HG02973 (cell line): ENCODE data around the gene TNNT2.

ENCODE experiments used
- ATAC-seq: cut with Tn5 transposase; IDR thresholded peaks from one replicate; pipeline ENCODE4 v1.9.1; 2021; ENCODE audit warnings: moderate library complexity; ENCODE audit not compliant: unreplicated experiment

TNNT2 gene

DNA sequence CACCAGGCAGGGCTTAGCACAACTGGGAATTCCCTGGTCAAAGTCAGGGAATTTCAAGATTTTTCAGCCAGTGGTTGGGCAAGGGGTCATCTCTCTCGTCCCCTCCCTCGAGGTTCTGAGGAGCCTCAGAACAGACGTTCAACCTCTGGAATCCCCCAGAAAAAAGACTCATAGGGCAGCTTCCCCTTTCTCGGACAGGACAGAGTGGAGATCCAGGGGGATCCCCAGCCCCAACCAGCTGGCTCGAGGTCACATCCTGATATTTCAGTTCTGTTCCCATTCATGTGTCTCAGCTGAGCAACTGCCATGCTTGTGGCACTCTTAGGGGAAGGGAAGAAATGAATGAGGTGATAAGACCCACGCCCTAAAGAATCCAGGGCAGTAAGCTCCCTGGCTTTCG is 26.6 kb upstream of the TNNT2 start:
- no peak for ATAC-seq

DNA sequence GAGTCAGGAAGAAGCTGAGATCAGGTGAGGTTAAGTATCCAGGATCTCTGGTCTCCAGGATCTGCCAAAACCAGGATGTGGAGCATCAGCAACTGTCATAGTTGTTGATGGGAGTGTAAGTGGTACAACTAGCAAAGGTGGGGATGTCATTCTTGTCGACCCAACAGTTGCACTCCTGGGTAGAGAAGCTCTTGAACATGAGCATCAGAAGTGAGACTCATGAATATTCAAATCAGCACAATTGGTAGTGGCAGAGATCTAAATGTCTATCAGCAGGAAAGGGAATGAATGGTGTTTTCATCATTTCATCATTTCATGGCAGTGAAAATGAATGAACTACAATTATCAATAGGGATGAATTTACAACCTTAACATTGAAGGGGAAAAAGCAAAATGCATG is 25.9 kb upstream of the TNNT2 start:
- ATAC-seq: no peak

DNA sequence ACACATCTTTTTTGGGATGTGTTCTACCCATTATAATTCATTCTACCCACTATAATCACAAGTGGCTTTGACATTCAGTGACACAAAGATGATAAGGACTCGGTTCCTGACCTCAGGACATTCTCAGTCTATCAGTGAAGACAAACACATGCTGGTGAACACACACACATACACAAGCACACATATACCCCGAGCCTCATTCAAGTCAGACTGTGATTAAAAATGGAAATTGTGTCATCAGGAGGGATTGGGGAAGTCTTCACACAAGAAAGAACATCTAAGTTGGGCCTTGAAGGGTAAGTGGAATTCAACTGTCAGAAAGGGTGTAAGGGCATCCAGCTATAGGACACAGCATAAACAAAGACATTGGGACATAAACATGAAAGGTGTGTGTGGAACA is 24.2 kb upstream of the TNNT2 start:
- ATAC-seq: no peak

GRCh38 chr1:201400852-201401230 is 23.4 kb upstream of the TNNT2 start:
- no peak for ATAC-seq

DNA sequence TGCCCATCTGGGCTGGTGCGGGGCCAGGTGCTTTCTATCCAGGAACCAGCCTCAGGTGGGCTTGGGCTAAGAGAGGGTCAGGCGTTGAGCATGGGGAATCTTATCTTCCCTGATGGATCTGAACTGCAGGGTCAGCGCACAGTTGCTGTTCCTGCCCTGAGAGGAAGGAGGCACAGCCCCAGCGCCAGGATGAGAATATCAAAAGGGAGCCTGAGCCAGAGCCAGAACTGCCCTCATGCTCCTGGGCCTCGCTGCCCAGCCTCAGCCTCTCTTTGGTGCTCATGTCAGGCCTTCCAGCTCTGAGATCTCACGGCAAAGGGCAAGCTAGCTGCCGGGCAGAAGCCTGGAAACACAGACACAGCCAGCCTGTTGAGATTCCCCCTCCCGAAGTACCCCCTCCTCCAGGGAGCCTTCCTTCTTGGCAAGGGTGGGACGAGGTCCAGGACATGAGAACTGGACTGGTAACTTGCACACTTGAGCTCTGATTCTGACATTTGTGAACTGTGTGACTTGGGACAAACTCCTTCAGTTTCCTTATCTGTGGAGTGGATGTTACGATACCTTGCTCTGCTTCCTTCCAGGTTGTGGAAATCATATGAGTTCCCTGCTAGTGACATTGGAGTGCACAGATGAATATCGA is 22.9 kb upstream of the TNNT2 start:
- ATAC-seq: no peak

- ATAC-seq: no peak
Observed at GRCh38 chr1:201399352-201400126, 22.1 kb upstream of the TNNT2 start.

- ATAC-seq: no peak
Observed at GRCh38 chr1:201399018-201399351, 21.5 kb upstream of the TNNT2 start, which contains the start of gene LAD1. Gene LAD1, minus strand, starts transcription at chr1:201399324. Its CDS starts 18 bp downstream, at chr1:201399306.

- no peak for ATAC-seq
Observed at GRCh38 chr1:201397675-201398074, 20.2 kb upstream of the TNNT2 start.

GRCh38 chr1:201396861-201397464 is 19.5 kb upstream of the TNNT2 start:
- ATAC-seq: no peak

GRCh38 chr1:201395936-201396335 is 18.5 kb upstream of the TNNT2 start:
- no peak for ATAC-seq

DNA sequence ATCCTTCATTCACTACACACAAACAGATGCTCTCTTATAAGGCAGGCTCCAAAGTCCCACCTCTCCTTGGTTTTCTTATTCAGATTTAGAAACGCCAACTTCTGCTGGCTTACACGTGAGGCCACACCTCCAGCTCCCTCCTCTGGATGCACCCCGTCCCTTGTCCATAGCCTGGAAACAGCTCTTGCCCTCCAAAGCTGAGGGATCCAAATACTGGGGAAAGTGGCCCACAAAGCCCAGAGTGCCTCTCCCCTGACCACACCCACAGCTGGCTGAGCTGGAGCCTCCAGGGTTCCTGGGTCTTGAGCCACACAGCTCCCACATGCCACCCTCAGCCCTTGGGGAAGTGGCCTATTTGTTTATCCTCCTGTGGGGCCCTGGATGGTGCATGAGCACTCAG is 17.1 kb upstream of the TNNT2 start:
- ATAC-seq: no peak

DNA sequence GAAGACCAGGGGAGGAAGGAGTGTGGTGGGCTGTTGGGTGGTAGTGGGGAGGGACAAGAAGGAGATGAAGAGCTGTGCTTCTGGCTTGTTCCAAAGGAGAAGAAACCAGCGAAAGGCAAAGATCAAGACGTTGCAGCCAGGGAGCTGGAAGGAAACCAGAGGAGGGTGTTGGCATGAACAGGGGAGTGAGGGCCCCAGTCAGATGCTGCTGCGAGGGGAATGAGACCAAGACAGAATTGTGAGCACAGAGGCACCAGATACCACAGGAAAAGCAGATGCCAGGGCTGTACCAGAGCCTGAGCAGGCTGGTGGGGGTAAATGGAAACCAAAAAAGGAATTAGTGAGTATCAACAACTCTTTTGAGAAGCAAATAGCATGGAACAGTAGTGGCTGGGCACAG is 15.6 kb upstream of the TNNT2 start:
- ATAC-seq: no peak

GRCh38 chr1:201391651-201392511 is 14.4 kb upstream of the TNNT2 start:
- no peak for ATAC-seq

DNA sequence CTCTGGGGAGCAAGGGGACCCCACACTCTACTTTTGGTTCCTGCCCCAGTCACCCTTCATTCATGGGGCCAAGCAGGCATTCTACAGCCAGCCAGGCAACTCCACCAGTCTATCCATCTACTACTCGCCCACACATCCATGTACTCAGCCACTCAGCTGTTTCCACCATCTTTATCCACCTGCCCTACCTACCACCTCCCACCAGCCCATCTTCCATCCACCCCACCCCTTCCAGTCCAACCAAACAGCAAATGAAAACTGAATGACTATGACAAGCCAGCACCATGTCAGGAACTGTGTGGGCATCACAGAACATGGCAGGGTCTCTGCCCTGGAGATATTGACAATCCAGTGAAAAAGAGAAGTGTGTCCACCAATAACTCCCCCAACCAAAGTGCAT is 13.7 kb upstream of the TNNT2 start:
- ATAC-seq: no peak

GRCh38 chr1:201389051-201389450 is 11.6 kb upstream of the TNNT2 start:
- ATAC-seq: no peak

DNA sequence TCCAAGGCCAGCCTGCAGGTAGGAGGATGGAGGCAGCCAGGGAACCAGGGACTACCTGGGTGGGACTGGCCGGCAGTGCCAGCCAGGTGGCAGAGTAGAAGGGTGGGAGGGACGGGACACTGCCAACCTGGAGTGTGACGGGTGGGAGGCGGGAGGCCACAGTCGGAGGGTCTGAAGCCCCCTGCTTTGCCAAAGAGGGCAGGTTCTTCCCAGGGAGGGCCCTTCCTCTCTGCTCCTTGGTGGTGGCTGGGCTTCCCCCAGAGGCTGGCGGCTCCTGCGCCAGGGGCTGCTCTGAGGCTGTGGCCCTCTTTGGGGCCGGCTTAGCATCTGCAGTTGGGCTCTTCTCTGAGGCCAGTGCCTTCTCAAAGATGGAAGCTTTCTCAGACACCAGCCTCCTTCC is 8.7 kb upstream of the TNNT2 start:
- ATAC-seq: no peak

DNA sequence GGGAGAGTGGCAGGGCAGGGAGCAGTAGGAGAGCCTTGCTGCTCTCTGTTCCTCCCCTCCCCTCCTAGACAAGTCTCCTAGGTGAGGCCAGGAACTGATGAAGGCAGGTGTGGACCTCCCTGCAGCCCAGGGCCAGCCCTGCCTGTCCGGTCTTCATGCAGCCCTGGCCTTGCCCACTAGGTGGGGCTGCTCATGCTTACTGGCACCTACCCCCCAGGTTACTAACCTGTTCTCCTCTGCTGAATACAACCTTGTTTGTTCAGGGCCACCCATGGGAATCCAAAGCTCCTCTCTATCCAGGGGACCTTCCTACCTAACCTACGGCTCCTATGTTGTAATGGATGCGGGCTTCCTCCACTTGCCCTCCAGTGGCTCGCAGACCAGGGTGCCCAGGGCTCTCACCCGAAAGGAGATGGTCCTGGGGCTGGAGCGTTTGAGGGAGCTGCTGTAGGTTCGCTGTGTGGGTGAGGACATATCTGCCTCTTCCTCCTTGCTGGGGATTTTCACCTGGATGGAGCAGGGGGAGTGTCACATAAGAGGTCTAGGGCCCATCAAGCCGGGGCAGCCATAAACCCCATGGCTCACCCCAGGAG is 7.9 kb upstream of the TNNT2 start:
- peak; percentile 67 for ATAC-seq

DNA sequence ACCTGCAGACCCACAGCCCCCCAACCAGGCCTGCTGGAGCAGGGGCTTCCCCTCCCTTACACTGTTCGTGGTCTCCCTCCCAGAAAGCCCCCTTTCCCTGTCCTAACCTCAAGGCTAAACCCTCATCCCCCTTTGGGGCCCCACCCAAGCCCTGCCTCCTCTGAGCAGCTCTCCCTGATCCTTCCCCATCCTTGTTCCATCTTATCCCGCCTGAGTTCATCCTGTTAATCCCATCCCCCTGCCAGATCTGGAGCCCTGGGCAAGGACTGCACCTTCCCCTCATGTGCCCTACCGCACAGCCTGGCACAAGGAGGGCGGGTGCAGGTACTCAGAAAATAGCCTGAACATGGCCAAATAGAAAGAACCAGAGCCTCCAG is 6.9 kb upstream of the TNNT2 start:
- ATAC-seq: no peak

- no peak for ATAC-seq
Observed at GRCh38 chr1:201383647-201384405, 6.3 kb upstream of the TNNT2 start.

DNA sequence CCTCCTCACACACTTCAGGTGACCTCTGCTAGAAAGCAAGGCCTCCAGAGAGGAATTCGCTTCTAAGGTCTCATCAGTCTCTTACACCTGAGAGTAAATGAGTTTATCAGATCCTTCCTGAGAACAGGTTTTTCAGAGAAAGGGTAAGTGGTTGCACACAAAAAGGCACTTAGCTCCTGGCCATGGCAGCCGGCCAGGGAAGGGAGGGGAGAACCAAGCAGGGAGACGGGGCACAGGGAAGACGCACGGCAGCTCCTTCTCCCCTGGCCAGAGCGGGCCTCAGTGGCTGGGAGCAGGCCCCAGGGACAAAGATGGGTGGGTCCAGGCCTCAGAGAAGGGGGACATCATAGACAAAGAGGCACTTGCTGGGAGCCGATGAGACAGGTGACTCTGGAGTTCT is 3.6 kb upstream of the TNNT2 start:
- ATAC-seq: no peak
